Neural cell (in vitro differentiated cells): Measurements from ENCODE around the gene DUOX1. TPM values are rescaled to one million over a fixed set of nuclear protein-coding genes. Genes with fewer than 3 reads are reported as not detected.
A peak's percentile ranks its signal among the peaks of the same experiment; 100 is the strongest.

Experiments used
- H2AFZ ChIP-seq: fragments of 200-600, 300-800 bp; sonication (generic), shearing (Covaris generic); 2 replicates; pipeline ENCODE4 v1.6.0; 2014; ENCODE audit warnings: low read depth, mild to moderate bottlenecking, antibody characterized with exemption, low read length, moderate library complexity
- H3F3A ChIP-seq: fragments of 200-600 bp; shearing (Covaris generic); 2 replicates; pipeline ENCODE4 v1.6.1; 2016; ENCODE audit warnings: mild to moderate bottlenecking, moderate library complexity, mixed read lengths, antibody characterized with exemption, low read length; ENCODE audit not compliant: insufficient read depth, poor library complexity, severe bottlenecking
- H3K27ac ChIP-seq: fragments of 200-600, 300-800 bp; sonication (generic), shearing (Covaris generic); 2 replicates; pipeline ENCODE4 v1.5.1; 2014; ENCODE audit warnings: mild to moderate bottlenecking, low read length, moderate library complexity
- H3K27me3 ChIP-seq: fragments of 300-800, 200-600 bp; sonication (generic), shearing (Covaris generic); 2 replicates; pipeline ENCODE4 v1.6.0; 2014; ENCODE audit warnings: mild to moderate bottlenecking, low read depth, low read length, moderate library complexity; ENCODE audit not compliant: insufficient read depth
- H3K36me3 ChIP-seq: fragments of 300-800, 200-600 bp; sonication (generic), shearing (Covaris generic); 2 replicates; pipeline ENCODE4 v1.5.1; 2014; ENCODE audit warnings: mild to moderate bottlenecking, antibody characterized with exemption, low read length, moderate library complexity; ENCODE audit not compliant: insufficient read depth
- H3K4me2 ChIP-seq: fragments of 300-800, 200-600 bp; sonication (generic), shearing (Covaris generic); 2 replicates; pipeline ENCODE4 v1.6.0; 2014; ENCODE audit warnings: mild to moderate bottlenecking, low read length
- H3K4me3 ChIP-seq: fragments of 300-800, 200-600 bp; sonication (generic), shearing (Covaris generic); 2 replicates; pipeline ENCODE4 v1.5.1; 2014; ENCODE audit warnings: mild to moderate bottlenecking, low read length, moderate library complexity
- H3K79me2 ChIP-seq: fragments of 200-600 bp; shearing (Covaris generic); replicated peaks from 2 replicates; pipeline ENCODE4 v1.6.0; 2014; ENCODE audit warnings: mild to moderate bottlenecking, low read length, moderate library complexity; ENCODE audit not compliant: insufficient read depth
- H3K9ac ChIP-seq: fragments of 300-800, 200-600 bp; sonication (generic), shearing (Covaris generic); 2 replicates; pipeline ENCODE4 v1.6.1; 2016; ENCODE audit warnings: mild to moderate bottlenecking, low read length, mixed read lengths
- H3K9me2 ChIP-seq: fragments of 200-600 bp; shearing (Covaris generic); 2 replicates; pipeline ENCODE4 v1.6.1; 2016; ENCODE audit warnings: mild to moderate bottlenecking, low read length, mixed read lengths; ENCODE audit not compliant: insufficient read depth
- H3K9me3 ChIP-seq: fragments of 200-600, 300-800 bp; sonication (generic), shearing (Covaris generic); 2 replicates; pipeline ENCODE4 v1.6.1; 2016; ENCODE audit warnings: mild to moderate bottlenecking, mixed run types, low read length, moderate library complexity, mixed read lengths
- H4K20me1 ChIP-seq: fragments of 200-600 bp; shearing (Covaris generic); 2 replicates; pipeline ENCODE4 v1.6.1; 2016; ENCODE audit warnings: mild to moderate bottlenecking, mixed run types; ENCODE audit not compliant: insufficient read depth
- EP300 ChIP-seq: fragments of 450-650 bp; conservative IDR thresholded peaks from 2 replicates; pipeline ENCODE4 v1.6.1; 2014; ENCODE audit warnings: antibody characterized with exemption, mild to moderate bottlenecking, moderate library complexity; ENCODE audit not compliant: poor library complexity, severe bottlenecking
- EZH2 ChIP-seq: fragments of 200-600, 300-800 bp; shearing (Covaris generic), sonication (generic); IDR thresholded peaks from 2 replicates; pipeline ENCODE4 v1.6.1; 2014; ENCODE audit warnings: antibody characterized with exemption, low read length, borderline replicate concordance, mild to moderate bottlenecking; ENCODE audit not compliant: insufficient read depth, poor library complexity, severe bottlenecking
- MXI1 ChIP-seq: fragments of 450-650 bp; conservative IDR thresholded peaks from 2 replicates; pipeline ENCODE4 v1.6.1; 2014; ENCODE audit warnings: antibody characterized with exemption, mild to moderate bottlenecking; ENCODE audit not compliant: poor library complexity, severe bottlenecking
- POLR2AphosphoS5 ChIP-seq: IDR thresholded peaks from 2 replicates; pipeline ENCODE4 v1.6.1; 2012
- RAD21 ChIP-seq: fragments of 450-650 bp; conservative IDR thresholded peaks from 2 replicates; pipeline ENCODE4 v1.6.1; 2014; ENCODE audit warnings: antibody characterized with exemption, mild to moderate bottlenecking, moderate library complexity
- SMC3 ChIP-seq: fragments of 450-650 bp; conservative IDR thresholded peaks from 2 replicates; pipeline ENCODE4 v1.6.1; 2014; ENCODE audit warnings: antibody characterized with exemption, mild to moderate bottlenecking, moderate library complexity; ENCODE audit not compliant: poor library complexity
- TAF1 ChIP-seq: IDR thresholded peaks from 2 replicates; pipeline ENCODE4 v1.6.1; 2012; ENCODE audit warnings: low read depth
- polyA plus RNA-seq: library from polyadenylated mRNA; depleted of rRNA; stranded (reverse); fragments of >200 nt; gene quantifications from 2 replicates; pipeline ENCODE4 v1.2.3, GENCODE V29; 2014
- TF ChIP-seq, protein P1 (sequence below): IDR thresholded peaks from 2 replicates; pipeline ENCODE4 v1.6.1; 2012; ENCODE audit warnings: borderline replicate concordance
- TF ChIP-seq, protein P2 (sequence below): fragments of 450-650 bp; IDR thresholded peaks from 2 replicates; pipeline ENCODE4 v1.5.1; 2014; ENCODE audit warnings: antibody characterized with exemption, mild to moderate bottlenecking, moderate library complexity; ENCODE audit not compliant: poor library complexity, severe bottlenecking

The DUOX1 gene
- polyA plus RNA-seq, 1 donor from 2014 or later: not detected

DNA sequence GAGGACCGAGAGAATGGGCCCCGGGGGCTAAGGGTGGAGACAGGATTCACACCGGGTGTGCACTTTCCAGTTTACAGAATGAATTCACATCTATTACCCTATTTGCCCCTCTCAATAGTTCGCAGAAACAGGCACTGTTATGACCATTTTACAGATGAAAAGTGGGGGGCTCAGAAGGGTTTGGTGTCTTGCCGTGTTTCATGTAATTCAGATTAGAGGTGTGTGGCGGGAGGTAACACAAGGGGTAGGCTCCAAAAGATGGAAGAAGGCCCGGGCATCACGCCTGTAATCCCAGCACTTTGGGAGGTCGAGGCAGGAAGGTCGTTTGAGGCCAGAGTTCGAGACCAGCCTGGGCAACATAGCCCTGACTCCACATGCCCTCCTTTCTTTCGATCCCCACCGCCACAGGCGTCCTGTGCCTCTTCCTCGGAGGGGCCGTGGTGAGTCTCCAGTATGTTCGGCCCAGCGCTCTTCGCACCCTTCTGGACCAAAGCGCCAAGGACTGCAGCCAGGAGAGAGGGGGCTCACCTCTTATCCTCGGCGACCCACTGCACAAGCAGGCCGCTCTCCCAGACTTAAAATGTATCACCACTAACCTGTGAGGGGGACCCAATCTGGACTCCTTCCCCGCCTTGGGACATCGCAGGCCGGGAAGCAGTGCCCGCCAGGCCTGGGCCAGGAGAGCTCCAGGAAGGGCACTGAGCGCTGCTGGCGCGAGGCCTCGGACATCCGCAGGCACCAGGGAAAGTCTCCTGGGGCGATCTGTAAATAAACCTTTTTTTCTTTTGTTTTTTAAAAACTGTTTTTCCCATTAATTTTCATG lies 12.3 kb upstream of the DUOX1 start:
- H3F3A ChIP-seq: no peaks in the 10 kb centered on the region
- peak overlapping the region; percentile 50 for H3K4me3 ChIP-seq
- TF ChIP-seq TAF1 (no peak), SMC3 (no peak), RAD21 (no peak), EZH2 (no peak), EP300 (no peak), POLR2AphosphoS5 (no peak), MXI1 (no peak)
- TF ChIP-seq, protein P1, sequence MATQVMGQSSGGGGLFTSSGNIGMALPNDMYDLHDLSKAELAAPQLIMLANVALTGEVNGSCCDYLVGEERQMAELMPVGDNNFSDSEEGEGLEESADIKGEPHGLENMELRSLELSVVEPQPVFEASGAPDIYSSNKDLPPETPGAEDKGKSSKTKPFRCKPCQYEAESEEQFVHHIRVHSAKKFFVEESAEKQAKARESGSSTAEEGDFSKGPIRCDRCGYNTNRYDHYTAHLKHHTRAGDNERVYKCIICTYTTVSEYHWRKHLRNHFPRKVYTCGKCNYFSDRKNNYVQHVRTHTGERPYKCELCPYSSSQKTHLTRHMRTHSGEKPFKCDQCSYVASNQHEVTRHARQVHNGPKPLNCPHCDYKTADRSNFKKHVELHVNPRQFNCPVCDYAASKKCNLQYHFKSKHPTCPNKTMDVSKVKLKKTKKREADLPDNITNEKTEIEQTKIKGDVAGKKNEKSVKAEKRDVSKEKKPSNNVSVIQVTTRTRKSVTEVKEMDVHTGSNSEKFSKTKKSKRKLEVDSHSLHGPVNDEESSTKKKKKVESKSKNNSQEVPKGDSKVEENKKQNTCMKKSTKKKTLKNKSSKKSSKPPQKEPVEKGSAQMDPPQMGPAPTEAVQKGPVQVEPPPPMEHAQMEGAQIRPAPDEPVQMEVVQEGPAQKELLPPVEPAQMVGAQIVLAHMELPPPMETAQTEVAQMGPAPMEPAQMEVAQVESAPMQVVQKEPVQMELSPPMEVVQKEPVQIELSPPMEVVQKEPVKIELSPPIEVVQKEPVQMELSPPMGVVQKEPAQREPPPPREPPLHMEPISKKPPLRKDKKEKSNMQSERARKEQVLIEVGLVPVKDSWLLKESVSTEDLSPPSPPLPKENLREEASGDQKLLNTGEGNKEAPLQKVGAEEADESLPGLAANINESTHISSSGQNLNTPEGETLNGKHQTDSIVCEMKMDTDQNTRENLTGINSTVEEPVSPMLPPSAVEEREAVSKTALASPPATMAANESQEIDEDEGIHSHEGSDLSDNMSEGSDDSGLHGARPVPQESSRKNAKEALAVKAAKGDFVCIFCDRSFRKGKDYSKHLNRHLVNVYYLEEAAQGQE: no peak
- TF ChIP-seq, protein P2, sequence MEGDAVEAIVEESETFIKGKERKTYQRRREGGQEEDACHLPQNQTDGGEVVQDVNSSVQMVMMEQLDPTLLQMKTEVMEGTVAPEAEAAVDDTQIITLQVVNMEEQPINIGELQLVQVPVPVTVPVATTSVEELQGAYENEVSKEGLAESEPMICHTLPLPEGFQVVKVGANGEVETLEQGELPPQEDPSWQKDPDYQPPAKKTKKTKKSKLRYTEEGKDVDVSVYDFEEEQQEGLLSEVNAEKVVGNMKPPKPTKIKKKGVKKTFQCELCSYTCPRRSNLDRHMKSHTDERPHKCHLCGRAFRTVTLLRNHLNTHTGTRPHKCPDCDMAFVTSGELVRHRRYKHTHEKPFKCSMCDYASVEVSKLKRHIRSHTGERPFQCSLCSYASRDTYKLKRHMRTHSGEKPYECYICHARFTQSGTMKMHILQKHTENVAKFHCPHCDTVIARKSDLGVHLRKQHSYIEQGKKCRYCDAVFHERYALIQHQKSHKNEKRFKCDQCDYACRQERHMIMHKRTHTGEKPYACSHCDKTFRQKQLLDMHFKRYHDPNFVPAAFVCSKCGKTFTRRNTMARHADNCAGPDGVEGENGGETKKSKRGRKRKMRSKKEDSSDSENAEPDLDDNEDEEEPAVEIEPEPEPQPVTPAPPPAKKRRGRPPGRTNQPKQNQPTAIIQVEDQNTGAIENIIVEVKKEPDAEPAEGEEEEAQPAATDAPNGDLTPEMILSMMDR: no peak
- H3K9me3 ChIP-seq: no peaks in the 10 kb centered on the region
- H4K20me1 ChIP-seq: no peaks in the 10 kb centered on the region
- H3K36me3 ChIP-seq: no peaks in the 10 kb centered on the region
- H3K79me2 ChIP-seq: no peaks in the 10 kb centered on the region
- no peak overlapping the region for H3K4me2 ChIP-seq
- H3K9me2 ChIP-seq: no peaks in the 10 kb centered on the region
- no peak overlapping the region for H2AFZ ChIP-seq
- H3K27ac ChIP-seq: no peak overlapping the region
- H3K27me3 ChIP-seq: peaks cover 69% of the 10 kb centered on the region
- H3K9ac ChIP-seq: no peak overlapping the region

DNA sequence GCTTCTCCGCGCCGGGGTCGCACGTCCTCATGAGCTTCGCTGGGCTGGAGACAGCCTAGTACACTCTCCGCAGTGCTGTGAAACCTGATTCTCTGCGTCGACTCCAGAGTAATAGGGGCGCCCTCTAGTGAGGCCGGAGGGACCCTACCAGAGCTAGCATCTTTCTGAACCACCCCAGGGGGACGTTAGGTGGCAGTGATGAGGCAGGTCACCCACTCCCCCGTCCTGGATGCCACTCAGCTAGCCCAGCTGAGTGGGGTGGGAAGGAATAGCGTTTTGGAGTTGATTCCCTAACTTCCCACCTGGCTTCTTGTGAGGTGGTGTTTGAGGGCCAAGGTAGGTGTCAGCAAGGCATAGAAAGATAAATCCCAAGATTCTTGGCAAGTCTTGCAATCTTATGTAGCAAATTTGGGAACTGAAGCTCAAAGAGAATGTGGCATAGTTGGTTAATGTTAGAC lies 11.6 kb upstream of the DUOX1 start:
- H3K9ac ChIP-seq: no peak overlapping the region
- peak overlapping the region; percentile 50 for H3K4me3 ChIP-seq
- no peak overlapping the region for H3K27ac ChIP-seq

More for the DNA sequence above, 11.6 kb upstream of the DUOX1 start:
- peaks cover 63% of the 10 kb centered on the region for H3K27me3 ChIP-seq
- H2AFZ ChIP-seq: no peak overlapping the region
- TF ChIP-seq EP300 (no peak), POLR2AphosphoS5 (no peak), EZH2 (no peak), TAF1 (no peak), RAD21 (peak; percentile 79), MXI1 (no peak), SMC3 (peak; percentile 88)
- TF ChIP-seq, protein P1: no peak
- TF ChIP-seq, protein P2: peak; percentile 100
- no peaks in the 10 kb centered on the region for H3K9me3 ChIP-seq
- no peaks in the 10 kb centered on the region for H3F3A ChIP-seq
- no peaks in the 10 kb centered on the region for H3K36me3 ChIP-seq
- no peaks in the 10 kb centered on the region for H3K79me2 ChIP-seq
- no peaks in the 10 kb centered on the region for H3K9me2 ChIP-seq
- H4K20me1 ChIP-seq: no peaks in the 10 kb centered on the region
- H3K4me2 ChIP-seq: no peak overlapping the region
